ENCODE data around the gene CDON. TPM values are rescaled to one million over a fixed set of nuclear protein-coding genes. Genes with fewer than 3 reads are reported as not detected.
"Not testable (repeated sequence)": the region's sequence is repeated elsewhere in the genome, so short reads cannot be mapped to it uniquely, and the experiment has no call there.

The CDON gene
- total RNA-seq, 3 donors from 2014 or later (not counting 1 experiment from before 2014, with no cell fraction given): 0.25 to 0.38 TPM; not detected in 1

DNA sequence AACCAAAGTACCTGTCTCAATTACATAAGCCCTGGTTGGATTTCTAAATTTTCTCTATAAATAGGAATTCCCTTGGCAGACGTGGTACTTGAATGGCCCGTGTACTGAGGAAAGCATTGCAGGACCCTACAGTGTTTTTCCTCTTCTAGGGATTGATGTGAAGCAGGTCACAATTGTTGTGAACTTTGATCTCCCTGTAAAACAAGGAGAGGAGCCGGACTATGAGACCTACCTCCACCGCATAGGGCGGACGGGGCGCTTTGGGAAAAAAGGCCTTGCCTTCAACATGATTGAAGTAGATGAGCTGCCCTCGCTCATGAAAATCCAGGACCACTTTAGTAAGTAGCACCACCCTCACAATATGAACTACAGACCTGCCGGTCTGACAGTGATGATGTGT is 141.6 kb downstream of the CDON start:
- Histone ChIP-seq H3K27me3 (ENCODE audit: control insufficient read depth, insufficient read depth, low read length) (no peaks in the 10 kb centered on the region), H3K36me3 (ENCODE audit: control insufficient read depth, insufficient read depth, low read length) (no peaks in the 10 kb centered on the region), H3K9me3 (ENCODE audit: control insufficient read depth, insufficient read depth, low read length) (no peaks in the 10 kb centered on the region), H3K27ac (ENCODE audit: low read length) (no peak overlapping the region), H3K4me1 (ENCODE audit: control insufficient read depth, insufficient read depth, low read length) (no peaks in the 10 kb centered on the region), H3K4me3 (ENCODE audit: low read length) (no peak overlapping the region)
- intact Hi-C loops (cut with micrococcal nuclease): loop anchor here (5.0 kb wide), 1 partner anchor 1071 kb away; no protein-coding TSS in a partner anchor
- DNase-seq: no peak
- no peak overlapping the region for H3K4me3 Mint-ChIP-seq
- no peaks in the 10 kb centered on the region for H3K9me3 Mint-ChIP-seq
- H3K27me3 Mint-ChIP-seq (ENCODE audit: low read depth in 2 of 2): peaks cover 14 to 29% of the 10 kb centered on the region in 2 donors
- TF ChIP-seq, protein P1, sequence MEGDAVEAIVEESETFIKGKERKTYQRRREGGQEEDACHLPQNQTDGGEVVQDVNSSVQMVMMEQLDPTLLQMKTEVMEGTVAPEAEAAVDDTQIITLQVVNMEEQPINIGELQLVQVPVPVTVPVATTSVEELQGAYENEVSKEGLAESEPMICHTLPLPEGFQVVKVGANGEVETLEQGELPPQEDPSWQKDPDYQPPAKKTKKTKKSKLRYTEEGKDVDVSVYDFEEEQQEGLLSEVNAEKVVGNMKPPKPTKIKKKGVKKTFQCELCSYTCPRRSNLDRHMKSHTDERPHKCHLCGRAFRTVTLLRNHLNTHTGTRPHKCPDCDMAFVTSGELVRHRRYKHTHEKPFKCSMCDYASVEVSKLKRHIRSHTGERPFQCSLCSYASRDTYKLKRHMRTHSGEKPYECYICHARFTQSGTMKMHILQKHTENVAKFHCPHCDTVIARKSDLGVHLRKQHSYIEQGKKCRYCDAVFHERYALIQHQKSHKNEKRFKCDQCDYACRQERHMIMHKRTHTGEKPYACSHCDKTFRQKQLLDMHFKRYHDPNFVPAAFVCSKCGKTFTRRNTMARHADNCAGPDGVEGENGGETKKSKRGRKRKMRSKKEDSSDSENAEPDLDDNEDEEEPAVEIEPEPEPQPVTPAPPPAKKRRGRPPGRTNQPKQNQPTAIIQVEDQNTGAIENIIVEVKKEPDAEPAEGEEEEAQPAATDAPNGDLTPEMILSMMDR (IDR thresholded peaks at IDR 0.05): no peak
- H3K36me3 Mint-ChIP-seq: no peaks in the 10 kb centered on the region
- H3K27ac Mint-ChIP-seq: no peak overlapping the region
- no peak for ATAC-seq
- peaks cover 0 to 4% of the 10 kb centered on the region in 2 donors for H3K4me1 Mint-ChIP-seq
- WGBS (ENCODE audit: insufficient coverage): 73% methylated on average over 9 of the region's 9 CpGs

GRCh38 chr11:125918140-125918840 is 144.4 kb downstream of the CDON start:
- no peak overlapping the region for H3K27ac Mint-ChIP-seq
- no peaks in the 10 kb centered on the region for H3K36me3 ChIP-seq (ENCODE audit: control insufficient read depth, insufficient read depth, low read length)
- H3K4me1 ChIP-seq (ENCODE audit: control insufficient read depth, insufficient read depth, low read length): no peaks in the 10 kb centered on the region
- no peaks in the 10 kb centered on the region for H3K36me3 Mint-ChIP-seq
- peaks cover 20 to 25% of the 10 kb centered on the region in 2 donors for H3K27me3 Mint-ChIP-seq (ENCODE audit: low read depth in 2 of 2)
- H3K4me1 Mint-ChIP-seq: peaks cover 0 to 4% of the 10 kb centered on the region in 2 donors
- 94% methylated on average over 12 of the region's 13 CpGs for WGBS (ENCODE audit: insufficient coverage)
- no peaks in the 10 kb centered on the region for H3K9me3 Mint-ChIP-seq
- ATAC-seq: no peak
- H3K27ac ChIP-seq (ENCODE audit: low read length): no peak overlapping the region
- no peaks in the 10 kb centered on the region for H3K9me3 ChIP-seq (ENCODE audit: control insufficient read depth, insufficient read depth, low read length)
- H3K4me3 Mint-ChIP-seq: no peak overlapping the region
- H3K27me3 ChIP-seq (ENCODE audit: control insufficient read depth, insufficient read depth, low read length): no peaks in the 10 kb centered on the region
- no peak for DNase-seq
- TF ChIP-seq, protein P1 (IDR thresholded peaks at IDR 0.05): no peak
- intact Hi-C loops (cut with micrococcal nuclease): no loop called here
- no peak overlapping the region for H3K4me3 ChIP-seq (ENCODE audit: low read length)

DNA sequence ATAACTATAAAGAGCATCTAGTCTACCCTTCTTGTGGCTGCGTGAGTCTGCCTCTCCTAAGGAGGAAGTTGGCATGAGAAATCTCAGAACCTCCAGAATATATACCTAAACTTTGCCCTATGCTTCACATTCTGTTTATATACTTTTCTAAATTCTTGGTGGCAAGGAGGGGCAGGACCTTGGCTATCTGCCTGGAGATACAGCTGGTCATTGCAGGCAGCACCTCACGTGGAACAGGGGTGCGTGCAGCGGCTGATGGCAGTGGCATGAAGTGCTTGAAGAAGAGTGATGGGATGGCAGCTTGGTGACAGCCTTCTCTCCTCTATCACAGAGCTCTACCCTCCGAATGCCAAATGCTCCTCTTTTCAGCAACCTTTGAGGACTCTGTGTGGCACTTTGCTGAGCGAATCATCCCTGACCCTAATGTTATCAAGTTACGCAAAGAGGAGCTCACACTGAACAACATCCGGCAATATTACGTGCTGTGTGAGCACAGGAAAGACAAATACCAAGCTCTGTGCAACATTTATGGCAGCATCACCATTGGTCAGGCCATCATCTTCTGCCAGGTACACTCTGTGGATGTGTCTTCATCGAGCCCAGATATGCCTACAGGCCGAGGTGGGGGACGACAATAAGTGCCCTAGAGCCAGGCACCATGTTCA is 145.9 kb downstream of the CDON start:
- no peaks in the 10 kb centered on the region for H3K27me3 ChIP-seq (ENCODE audit: control insufficient read depth, insufficient read depth, low read length)
- no peaks in the 10 kb centered on the region for H3K4me1 Mint-ChIP-seq
- peaks cover 23 to 37% of the 10 kb centered on the region in 2 donors for H3K27me3 Mint-ChIP-seq (ENCODE audit: low read depth in 2 of 2)
- no peaks in the 10 kb centered on the region for H3K36me3 Mint-ChIP-seq
- H3K27ac ChIP-seq (ENCODE audit: low read length): no peak overlapping the region
- ATAC-seq (no peak), DNase-seq (no peak)
- no peaks in the 10 kb centered on the region for H3K9me3 ChIP-seq (ENCODE audit: control insufficient read depth, insufficient read depth, low read length)
- no peak overlapping the region for H3K27ac Mint-ChIP-seq
- no peak overlapping the region for H3K4me3 Mint-ChIP-seq
- H3K9me3 Mint-ChIP-seq: no peaks in the 10 kb centered on the region
- H3K36me3 ChIP-seq (ENCODE audit: control insufficient read depth, insufficient read depth, low read length): no peaks in the 10 kb centered on the region
- intact Hi-C loops (cut with micrococcal nuclease): no loop called here
- 78% methylated on average over 12 of the region's 12 CpGs for WGBS (ENCODE audit: insufficient coverage)
- no peaks in the 10 kb centered on the region for H3K4me1 ChIP-seq (ENCODE audit: control insufficient read depth, insufficient read depth, low read length)
- no peak overlapping the region for H3K4me3 ChIP-seq (ENCODE audit: low read length)
- TF ChIP-seq, protein P1 (IDR thresholded peaks at IDR 0.05): no peak

GRCh38 chr11:125914601-125915000 is 148.1 kb downstream of the CDON start:
- WGBS (ENCODE audit: insufficient coverage): 94% methylated on average over 3 of the region's 3 CpGs
- H3K9me3 ChIP-seq (ENCODE audit: control insufficient read depth, insufficient read depth, low read length); H3K27ac ChIP-seq (ENCODE audit: low read length); H3K4me1 Mint-ChIP-seq; ATAC-seq; DNase-seq; intact Hi-C loops (cut with micrococcal nuclease); H3K4me3 Mint-ChIP-seq; H3K36me3 ChIP-seq (ENCODE audit: control insufficient read depth, insufficient read depth, low read length); H3K4me1 ChIP-seq (ENCODE audit: control insufficient read depth, insufficient read depth, low read length); H3K4me3 ChIP-seq (ENCODE audit: low read length); H3K27ac Mint-ChIP-seq; H3K9me3 Mint-ChIP-seq; H3K27me3 ChIP-seq (ENCODE audit: control insufficient read depth, insufficient read depth, low read length); H3K36me3 Mint-ChIP-seq: not testable (repeated sequence)
- H3K27me3 Mint-ChIP-seq (ENCODE audit: low read depth in 2 of 2): peaks cover 27 to 55% of the 10 kb centered on the region in 2 donors

Measured in natural killer cell (primary cell).